ENCODE results near the gene PARS2. TPM values are rescaled to one million over a fixed set of nuclear protein-coding genes. Genes with fewer than 3 reads are reported as not detected.
A peak's percentile ranks its signal among the peaks of the same experiment; 100 is the strongest.
"Not testable (repeated sequence)": the region's sequence is repeated elsewhere in the genome, so short reads cannot be mapped to it uniquely, and the experiment has no call there.

Gene PARS2
- total and polyA plus RNA-seq, 8 donors: 0.61 to 3.6 (median 1.9) TPM

GRCh38 chr1:54782588-54782987 lies 18.3 kb upstream of the PARS2 start:
- DNase-seq (no peak), ATAC-seq (no peak), FAIRE-seq (no peak)
- no peak overlapping the region for H3K4me3 ChIP-seq
- H3K27me3 ChIP-seq: no peaks in the 10 kb centered on the region
- no peak overlapping the region for H3K27ac ChIP-seq
- TF ChIP-seq CTCF (IDR thresholded peaks at IDR 0.05): no peak
- peaks cover 0 to 13% (median 0%) of the 10 kb centered on the region in 3 donors for H3K36me3 ChIP-seq
- intact Hi-C loops (cut with DNase I): no loop called here
- WGBS, 2 donors: 32 to 48% methylated on average over 2 of the region's 2 CpGs
- H3K4me1 ChIP-seq: no peaks in the 10 kb centered on the region
- H3K9me3 ChIP-seq: no peaks in the 10 kb centered on the region

- no peaks in the 10 kb centered on the region for H3K9me3 ChIP-seq
- peaks cover 0 to 10% (median 0%) of the 10 kb centered on the region in 3 donors for H3K36me3 ChIP-seq
- H3K27me3 ChIP-seq: no peaks in the 10 kb centered on the region
- no peak overlapping the region for H3K27ac ChIP-seq
- 63 to 74% methylated on average over 6 of the region's 6 CpGs for WGBS, 2 donors
- FAIRE-seq (no peak), DNase-seq (peak in 1 of 6 donors; percentile 40), ATAC-seq (peak in 2 of 4 donors; percentile 51)
- intact Hi-C loops (cut with DNase I): no loop called here
- H3K4me3 ChIP-seq: no peak overlapping the region
- no peak for TF ChIP-seq CTCF (IDR thresholded peaks at IDR 0.05)
- no peaks in the 10 kb centered on the region for H3K4me1 ChIP-seq
Measured at GRCh38 chr1:54782156-54782555, 17.8 kb upstream of the PARS2 start.

GRCh38 chr1:54781023-54781723 lies 16.9 kb upstream of the PARS2 start:
- 79 to 81% methylated on average over 74 of the region's 74 CpGs for WGBS, 2 donors
- DNase-seq (no peak), FAIRE-seq (no peak), ATAC-seq (no peak)
- no peaks in the 10 kb centered on the region for H3K27me3 ChIP-seq
- no peak overlapping the region for H3K27ac ChIP-seq
- no peak for TF ChIP-seq CTCF (IDR thresholded peaks at IDR 0.05)
- no peaks in the 10 kb centered on the region for H3K4me1 ChIP-seq
- H3K9me3 ChIP-seq: no peaks in the 10 kb centered on the region
- H3K36me3 ChIP-seq: peaks cover 0 to 10% (median 0%) of the 10 kb centered on the region in 3 donors
- H3K4me3 ChIP-seq: no peak overlapping the region
- intact Hi-C loops (cut with DNase I): no loop called here

- ATAC-seq (peak in 2 of 4 donors; percentile 57 to 64), DNase-seq (no peak), FAIRE-seq (no peak)
- no peak overlapping the region for H3K4me3 ChIP-seq
- no peak for TF ChIP-seq CTCF (IDR thresholded peaks at IDR 0.05)
- no peak overlapping the region for H3K27ac ChIP-seq
- H3K36me3 ChIP-seq: no peaks in the 10 kb centered on the region
- no peaks in the 10 kb centered on the region for H3K4me1 ChIP-seq
- WGBS, 2 donors: 59 to 61% methylated on average over 4 of the region's 4 CpGs
- H3K9me3 ChIP-seq: no peaks in the 10 kb centered on the region
- H3K27me3 ChIP-seq: no peaks in the 10 kb centered on the region
- intact Hi-C loops (cut with DNase I): no loop called here
Measured at GRCh38 chr1:54777431-54777830, 13.1 kb upstream of the PARS2 start.

- DNase-seq: no peak
- no peak for FAIRE-seq
- 68 to 72% methylated on average over 4 of the region's 4 CpGs for WGBS, 2 donors
- no peak for TF ChIP-seq CTCF (IDR thresholded peaks at IDR 0.05)
- Histone ChIP-seq H3K27ac (no peak overlapping the region), H3K9me3 (no peaks in the 10 kb centered on the region), H3K4me1 (no peaks in the 10 kb centered on the region), H3K36me3 (no peaks in the 10 kb centered on the region), H3K4me3 (no peak overlapping the region), H3K27me3 (no peaks in the 10 kb centered on the region)
- intact Hi-C loops (cut with DNase I): no loop called here
- no peak for ATAC-seq
Measured at GRCh38 chr1:54777011-54777410, 12.7 kb upstream of the PARS2 start.

GRCh38 chr1:54775828-54776721 lies 11.8 kb upstream of the PARS2 start:
- intact Hi-C loops (cut with DNase I); H3K9me3 ChIP-seq; H3K4me1 ChIP-seq; H3K36me3 ChIP-seq; H3K27ac ChIP-seq; FAIRE-seq; H3K27me3 ChIP-seq; DNase-seq; H3K4me3 ChIP-seq: not testable (repeated sequence)
- 80 to 83% methylated on average over 16 of the region's 16 CpGs for WGBS, 2 donors
- peak; percentile 43 to 76 (median 66) for ATAC-seq
